Activated CD8-positive, alpha-beta T cell treated with anti-CD3 and anti-CD28 coated beads for 36 hours (primary cell): ENCODE measurements around the gene ACBD6. TPM values are rescaled to one million over a fixed set of nuclear protein-coding genes. Genes with fewer than 3 reads are reported as not detected.

Experiments
- ATAC-seq: fragments of 200-7000 bp; cut with Tn5 transposase; one replicate; pipeline ENCODE4 v1.10.0; 2021; ENCODE audit warnings: mild to moderate bottlenecking, moderate library complexity
- CTCF ChIA-PET: fragments of 350-600 bp; sonication (Branson Sonifier 250); formaldehyde crosslinking; loops from one replicate; lab custom pipeline; 2021; ENCODE audit warnings: antibody characterized with exemption; lab: Charles Lee
- POLR2A ChIA-PET: fragments of 350-600 bp; sonication (Branson Sonifier 250); formaldehyde crosslinking; loops from one replicate; lab custom pipeline; 2021; ENCODE audit warnings: antibody characterized with exemption; lab: Charles Lee
- DNase-seq: peaks from one replicate; pipeline ENCODE4 v3.0.0-alpha.2; 2020
- H3K27ac Mint-ChIP-seq: one replicate; pipeline ENCODE4 v1.8.0; 2021; ENCODE audit warnings: mild to moderate bottlenecking, mixed read lengths
- H3K27me3 Mint-ChIP-seq: one replicate; pipeline ENCODE4 v1.8.0; 2021; ENCODE audit warnings: mixed read lengths
- H3K36me3 Mint-ChIP-seq: one replicate; pipeline ENCODE4 v1.8.0; 2021; ENCODE audit warnings: low read depth, mixed read lengths
- H3K4me1 Mint-ChIP-seq: one replicate; pipeline ENCODE4 v1.8.0; 2021; ENCODE audit warnings: low read depth, mixed read lengths
- H3K4me3 Mint-ChIP-seq: one replicate; pipeline ENCODE4 v1.8.0; 2021; ENCODE audit warnings: mild to moderate bottlenecking, moderate library complexity, mixed read lengths
- H3K9me3 Mint-ChIP-seq: one replicate; pipeline ENCODE4 v1.8.0; 2021; ENCODE audit warnings: mixed read lengths
- intact Hi-C: fragments of 100-400 bp; cut with micrococcal nuclease; formaldehyde crosslinking; loops from one replicate; pipeline ENCODE4 v1.10.0; 2022
- total RNA-seq, 2 experiments: library from RNA; stranded (reverse); gene quantifications; one replicate each; pipeline ENCODE4 v1.2.3, GENCODE V29; 2021
- TF ChIP-seq, protein P1 (sequence below): fragments of 200-600 bp; IDR thresholded peaks from one replicate; pipeline ENCODE4 v1.8.0; 2022; ENCODE audit warnings: antibody characterized with exemption, mild to moderate bottlenecking

The ACBD6 gene
- total RNA-seq, 2 experiments from 2014 or later = 41.3 to 45.0 TPM

DNA sequence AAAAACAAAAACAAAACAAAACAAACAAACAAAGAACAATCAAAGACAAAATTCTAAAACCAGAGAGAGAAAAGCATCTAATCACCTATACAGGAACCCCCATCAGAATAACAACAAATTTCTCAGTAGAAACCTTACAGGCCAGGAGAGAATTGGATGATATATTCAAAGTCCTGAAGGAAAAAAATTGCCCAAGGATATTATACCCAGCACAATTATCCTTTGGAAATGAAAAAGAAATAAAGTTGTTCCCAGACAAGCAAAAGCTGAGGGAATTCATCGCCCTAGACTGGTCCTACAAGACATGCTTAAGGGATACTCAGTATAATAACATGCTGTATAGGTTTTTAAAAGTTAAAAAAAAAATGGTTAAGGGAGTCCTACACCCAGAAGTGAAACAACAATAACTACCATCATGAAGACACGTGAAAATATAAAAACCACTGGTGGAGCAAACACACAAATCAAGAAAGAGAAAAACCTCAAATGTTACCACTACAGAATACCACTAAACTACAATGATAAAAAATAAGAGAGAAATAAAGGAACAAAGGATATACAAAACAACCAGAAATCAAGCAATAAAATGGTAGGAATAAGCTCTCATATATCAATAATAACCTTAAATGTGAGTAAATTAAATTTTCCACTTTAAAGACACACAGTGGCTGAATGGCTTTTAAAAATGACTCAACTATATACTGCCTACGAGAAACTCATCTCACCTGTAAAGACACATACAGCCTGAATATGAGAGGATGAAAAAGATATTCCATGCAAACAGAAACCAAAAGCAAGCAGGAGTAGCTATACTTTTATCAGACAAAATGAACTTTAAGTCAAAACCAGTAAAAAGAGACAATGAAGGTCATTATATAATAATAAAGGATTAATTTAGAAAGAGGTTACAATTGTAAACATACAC is 121.9 kb downstream of the ACBD6 start:
- H3K27ac Mint-ChIP-seq = peak overlapping the region; percentile 75
- POLR2A ChIA-PET = no interaction called here
- no peaks in the 10 kb centered on the region for H3K27me3 Mint-ChIP-seq
- CTCF ChIA-PET = no interaction called here
- DNase-seq = no peak
- H3K9me3 Mint-ChIP-seq = peaks cover 61% of the 10 kb centered on the region
- peaks cover 16% of the 10 kb centered on the region for H3K4me1 Mint-ChIP-seq
- intact Hi-C loops = no loop called here
- TF ChIP-seq, protein P1, sequence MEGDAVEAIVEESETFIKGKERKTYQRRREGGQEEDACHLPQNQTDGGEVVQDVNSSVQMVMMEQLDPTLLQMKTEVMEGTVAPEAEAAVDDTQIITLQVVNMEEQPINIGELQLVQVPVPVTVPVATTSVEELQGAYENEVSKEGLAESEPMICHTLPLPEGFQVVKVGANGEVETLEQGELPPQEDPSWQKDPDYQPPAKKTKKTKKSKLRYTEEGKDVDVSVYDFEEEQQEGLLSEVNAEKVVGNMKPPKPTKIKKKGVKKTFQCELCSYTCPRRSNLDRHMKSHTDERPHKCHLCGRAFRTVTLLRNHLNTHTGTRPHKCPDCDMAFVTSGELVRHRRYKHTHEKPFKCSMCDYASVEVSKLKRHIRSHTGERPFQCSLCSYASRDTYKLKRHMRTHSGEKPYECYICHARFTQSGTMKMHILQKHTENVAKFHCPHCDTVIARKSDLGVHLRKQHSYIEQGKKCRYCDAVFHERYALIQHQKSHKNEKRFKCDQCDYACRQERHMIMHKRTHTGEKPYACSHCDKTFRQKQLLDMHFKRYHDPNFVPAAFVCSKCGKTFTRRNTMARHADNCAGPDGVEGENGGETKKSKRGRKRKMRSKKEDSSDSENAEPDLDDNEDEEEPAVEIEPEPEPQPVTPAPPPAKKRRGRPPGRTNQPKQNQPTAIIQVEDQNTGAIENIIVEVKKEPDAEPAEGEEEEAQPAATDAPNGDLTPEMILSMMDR = no peak
- no peak overlapping the region for H3K4me3 Mint-ChIP-seq
- ATAC-seq = peak; percentile 66
- peaks cover 74% of the 10 kb centered on the region for H3K36me3 Mint-ChIP-seq

DNA sequence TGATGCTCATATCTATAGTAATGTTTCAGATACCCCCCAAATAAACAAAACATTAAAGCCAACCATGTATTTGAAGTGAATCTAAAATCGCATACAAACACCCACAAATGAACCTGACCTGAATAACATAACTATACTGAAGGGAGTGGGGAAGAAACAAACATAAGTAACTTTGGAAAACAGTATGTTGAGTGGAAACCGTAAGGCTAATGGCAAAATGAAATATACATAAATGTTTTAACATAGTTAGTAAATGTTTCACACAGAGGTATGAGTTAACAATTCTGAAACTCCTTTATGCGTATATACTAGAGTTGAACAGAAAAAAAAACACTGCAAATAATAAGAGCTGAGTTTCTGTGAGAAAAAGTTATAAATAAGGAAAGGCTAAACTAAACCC is 125.6 kb downstream of the ACBD6 start:
- intact Hi-C loops = no loop called here
- peaks cover 18% of the 10 kb centered on the region for H3K4me1 Mint-ChIP-seq
- H3K27ac Mint-ChIP-seq = no peak overlapping the region
- ChIA-PET CTCF (no interaction called here), POLR2A (no interaction called here)
- peaks cover 36% of the 10 kb centered on the region for H3K9me3 Mint-ChIP-seq
- DNase-seq (no peak), ATAC-seq (no peak)
- H3K27me3 Mint-ChIP-seq = no peaks in the 10 kb centered on the region
- no peak overlapping the region for H3K4me3 Mint-ChIP-seq
- TF ChIP-seq, protein P1 = no peak
- peaks cover 49% of the 10 kb centered on the region for H3K36me3 Mint-ChIP-seq

DNA sequence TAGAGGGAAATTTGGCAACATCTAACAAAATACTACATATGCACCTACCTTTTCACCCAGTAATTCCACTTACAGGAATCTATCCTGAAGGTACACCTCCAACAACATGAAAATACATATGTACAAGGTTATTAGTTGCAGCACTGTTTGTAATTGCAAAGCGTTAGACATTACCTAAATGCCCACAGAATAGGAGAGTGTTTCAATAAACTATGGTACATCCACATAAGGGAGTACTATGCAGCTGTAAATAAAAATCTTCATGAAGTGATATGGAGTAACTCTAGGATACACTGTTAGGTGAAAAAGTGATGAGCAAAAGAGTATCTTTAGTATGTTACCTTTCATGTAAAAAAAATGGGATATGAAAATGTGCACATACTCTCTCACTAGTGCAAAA is 126.1 kb downstream of the ACBD6 start:
- TF ChIP-seq, protein P1 = no peak
- Mint-ChIP-seq H3K36me3 (peaks cover 53% of the 10 kb centered on the region), H3K27me3 (no peaks in the 10 kb centered on the region), H3K4me3 (no peak overlapping the region), H3K9me3 (peaks cover 34% of the 10 kb centered on the region), H3K27ac (no peak overlapping the region), H3K4me1 (peaks cover 22% of the 10 kb centered on the region)
- intact Hi-C loops = no loop called here
- POLR2A ChIA-PET = no interaction called here
- no peak for DNase-seq
- CTCF ChIA-PET = interaction anchor here (0.9 kb wide), 1 partner anchor 101 kb away, joined by 3 read pairs; no protein-coding TSS in a partner anchor
- no peak for ATAC-seq

DNA sequence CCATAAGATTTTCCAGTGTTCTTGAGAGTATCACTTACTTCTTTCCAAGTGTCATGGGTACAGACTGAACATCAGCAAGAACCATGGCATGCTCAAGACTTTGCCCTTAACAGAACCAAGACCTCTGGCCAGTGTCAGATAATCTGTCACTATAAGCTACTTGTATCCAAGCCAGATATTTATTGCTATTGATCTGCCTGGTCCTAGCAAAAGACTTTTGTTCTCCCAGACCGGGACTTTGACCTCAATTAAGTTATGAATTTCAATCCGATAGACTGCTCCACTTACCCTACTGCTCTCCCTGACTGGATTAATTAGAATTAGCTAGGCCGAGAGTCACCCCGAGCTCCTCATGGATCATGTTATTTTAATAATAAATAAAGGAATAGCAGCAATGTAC is 129.6 kb downstream of the ACBD6 start:
- TF ChIP-seq, protein P1 = no peak
- POLR2A ChIA-PET = no interaction called here
- Mint-ChIP-seq H3K9me3 (peaks cover 10% of the 10 kb centered on the region), H3K4me1 (peaks cover 12% of the 10 kb centered on the region), H3K4me3 (no peak overlapping the region), H3K27ac (no peak overlapping the region), H3K36me3 (peaks cover 36% of the 10 kb centered on the region), H3K27me3 (no peaks in the 10 kb centered on the region)
- ATAC-seq = no peak
- CTCF ChIA-PET = interaction anchor here (1.2 kb wide), 1 partner anchor 9 kb away, joined by 3 read pairs; no protein-coding TSS in a partner anchor
- intact Hi-C loops = no loop called here
- DNase-seq = no peak

DNA sequence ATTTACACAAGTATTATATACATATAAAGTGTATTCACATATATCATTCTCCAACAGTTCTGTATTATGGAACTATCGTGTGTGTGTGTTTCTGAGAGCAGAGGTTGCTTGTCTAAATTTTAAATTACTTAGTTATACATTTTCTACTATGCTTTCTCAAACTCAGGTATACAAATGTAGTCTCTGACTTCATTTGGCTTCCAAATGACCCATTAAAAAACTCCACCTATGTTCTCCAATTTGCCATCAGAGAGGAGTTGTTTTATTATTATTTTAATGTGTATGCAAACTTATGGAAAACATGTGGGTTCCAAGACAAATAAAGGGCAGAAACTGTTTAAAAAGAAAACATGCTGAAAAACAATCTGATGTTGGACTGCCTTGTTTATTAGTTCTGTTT is 131.8 kb downstream of the ACBD6 start:
- ChIA-PET POLR2A (no interaction called here), CTCF (interaction anchor here (1.4 kb wide), 1 partner anchor 8 kb away, joined by 5 read pairs; no protein-coding TSS in a partner anchor)
- DNase-seq (no peak), ATAC-seq (no peak)
- TF ChIP-seq, protein P1 = no peak
- no peaks in the 10 kb centered on the region for H3K27me3 Mint-ChIP-seq
- H3K4me3 Mint-ChIP-seq = no peak overlapping the region
- H3K27ac Mint-ChIP-seq = no peak overlapping the region
- intact Hi-C loops = no loop called here
- peaks cover 23% of the 10 kb centered on the region for H3K36me3 Mint-ChIP-seq
- H3K9me3 Mint-ChIP-seq = peaks cover 2% of the 10 kb centered on the region
- H3K4me1 Mint-ChIP-seq = peaks cover 12% of the 10 kb centered on the region
